Kidney (tissue), 14 donors: ENCODE results near the gene CCDC197. TPM values are rescaled to one million over a fixed set of nuclear protein-coding genes. Genes with fewer than 3 reads are reported as not detected.

Source experiments
- DNase-seq, 5 donors: peaks; one replicate each; pipeline ENCODE4 v3.0.0-alpha.2; 2013 to 2020
- FAIRE-seq: peaks from 2 replicates; lab custom pipeline; 2012; peaks lifted over from hg19 to GRCh38; lab: Jason Lieb, UNC
- H3K27ac ChIP-seq, 2 donors: one replicate each; pipeline ENCODE4 v1.7.0; 2013; ENCODE audit warnings: low read depth in 2 of 2, low read length in 2 of 2, inconsistent platforms in 1 of 2
- H3K27me3 ChIP-seq: one replicate; pipeline ENCODE4 v1.7.1; 2013; ENCODE audit warnings: low read length, inconsistent platforms; ENCODE audit not compliant: control insufficient read depth, insufficient read depth
- H3K36me3 ChIP-seq, 3 donors: one replicate each; pipeline versions ENCODE4 v1.7.0 to v1.7.1; 2013; ENCODE audit warnings: low read length in 3 of 3, control low read depth in 1 of 3, inconsistent platforms in 1 of 3; ENCODE audit not compliant: insufficient read depth in 3 of 3, control insufficient read depth in 2 of 3
- H3K4me1 ChIP-seq, 3 donors: one replicate each; pipeline versions ENCODE4 v1.7.0 to v1.7.1; 2013; ENCODE audit warnings: low read length in 3 of 3, inconsistent platforms in 1 of 3, low read depth in 1 of 3; ENCODE audit not compliant: control insufficient read depth in 2 of 3, insufficient read depth in 2 of 3
- H3K4me3 ChIP-seq, 3 donors: one replicate each; pipeline versions ENCODE4 v1.7.0 to v1.8.1; 2013; ENCODE audit warnings: low read length in 3 of 3, control low read depth in 1 of 3, inconsistent platforms in 1 of 3
- H3K9ac ChIP-seq, 3 donors: one replicate each; pipeline versions ENCODE4 v1.7.0 to v1.7.1; 2013; ENCODE audit warnings: low read length in 3 of 3, control low read depth in 1 of 3, inconsistent platforms in 1 of 3
- H3K9me3 ChIP-seq, 3 donors: one replicate each; pipeline versions ENCODE4 v1.7.0 to v1.7.1; 2013; ENCODE audit warnings: low read length in 3 of 3, control low read depth in 1 of 3, inconsistent platforms in 1 of 3; ENCODE audit not compliant: control insufficient read depth in 2 of 3, insufficient read depth in 1 of 3
- CTCF ChIP-seq: IDR thresholded peaks from 3 replicates; pipeline ENCODE4 v1.5.1; 2012; ENCODE audit warnings: mild to moderate bottlenecking, moderate library complexity, borderline replicate concordance; ENCODE audit not compliant: insufficient read depth; ENCODE audit errors: extremely low read depth
- intact Hi-C: fragments of 100-400 bp; cut with DNase I; formaldehyde crosslinking; loops from one replicate; pipeline ENCODE4 v1.11.1; 2022
- polyA plus RNA-seq: library from polyadenylated mRNA; stranded (reverse); fragments of 350-450 nt; fragmentation: Illumina TruSeq; extraction: RNeasy Lipid Tissue Mini Kit (QIAGEN cat#74804); gene quantifications from one replicate; pipeline ENCODE4 v1.2.3, GENCODE V29; 2014; ENCODE audit warnings: low read depth, low replicate concordance; ENCODE audit not compliant: insufficient read depth
- total RNA-seq: library from RNA; stranded (reverse); fragmentation: NEBNext Ultra II Directional; extraction: Animal tissue kit (Norgen Biotek cat#: 25700); gene quantifications from one replicate; pipeline ENCODE4 v1.2.1, GENCODE V29; 2021
- donor health status: control.
- donor health status: control.
- donor health status: control.
- donor health status: control.
- donor health status: control.
- donor health status: DM: yes; HTN: yes; CAD: no.
- donor health status: Normal renal cell carcinoma (clear cell type).

Gene CCDC197
- total and polyA plus RNA-seq, 2 donors from 2014 or later = not detected

GRCh38 chr14:94045563-94046345 is 48.7 kb downstream of the CCDC197 start:
- FAIRE-seq (no peak), DNase-seq (peak in 1 of 5 donors; percentile 35)
- no peak for TF ChIP-seq CTCF
- Histone ChIP-seq H3K4me3 (no peak overlapping the region), H3K27me3 (no peaks in the 10 kb centered on the region), H3K9me3 (no peaks in the 10 kb centered on the region), H3K27ac (no peak overlapping the region), H3K36me3 (peaks cover 5 to 43% (median 34%) of the 10 kb centered on the region in 3 donors), H3K9ac (no peak overlapping the region), H3K4me1 (peaks cover 0 to 5% (median 2%) of the 10 kb centered on the region in 3 donors)
- intact Hi-C loops = no loop called here

- H3K9me3 ChIP-seq = no peaks in the 10 kb centered on the region
- H3K9ac ChIP-seq = no peak overlapping the region
- DNase-seq (peak in 2 of 5 donors; percentile 0 to 21), FAIRE-seq (no peak)
- no peak for TF ChIP-seq CTCF
- H3K27me3 ChIP-seq = no peaks in the 10 kb centered on the region
- intact Hi-C loops = no loop called here
- H3K4me1 ChIP-seq = peaks cover 0 to 5% (median 5%) of the 10 kb centered on the region in 3 donors
- no peak overlapping the region for H3K27ac ChIP-seq
- H3K4me3 ChIP-seq = no peak overlapping the region
- peaks cover 5 to 47% (median 38%) of the 10 kb centered on the region in 3 donors for H3K36me3 ChIP-seq
Observed at GRCh38 chr14:94046696-94047250, 49.7 kb downstream of the CCDC197 start.

- Histone ChIP-seq H3K4me1 (peaks cover 0 to 10% (median 7%) of the 10 kb centered on the region in 3 donors), H3K27me3 (no peaks in the 10 kb centered on the region), H3K36me3 (peaks cover 5 to 55% (median 46%) of the 10 kb centered on the region in 3 donors), H3K9ac (no peak overlapping the region), H3K9me3 (no peaks in the 10 kb centered on the region), H3K4me3 (no peak overlapping the region), H3K27ac (no peak overlapping the region)
- peak in 1 of 5 donors; percentile 1 for DNase-seq
- intact Hi-C loops = no loop called here
- FAIRE-seq = no peak
- no peak for TF ChIP-seq CTCF
Observed at GRCh38 chr14:94047581-94047980, 50.5 kb downstream of the CCDC197 start.
